K562 (cell line): ENCODE data around the gene PIGN. TPM values are rescaled to one million over a fixed set of nuclear protein-coding genes. Genes with fewer than 3 reads are reported as not detected.

Source experiments
- ATAC-seq: fragments of 200-7000 bp; cut with Tn5 transposase; 3 replicates; pipeline ENCODE4 v1.9.1; 2020; ENCODE audit warnings: moderate library complexity
- BruUV-seq: library from RNA; stranded (reverse); fragments of 400-500 nt; replicated peaks from 2 replicates; lab custom pipeline; 2021; lab: Mats Ljungman, UMichigan
- CTCF ChIA-PET: fragments of 300-600 bp; formaldehyde crosslinking; extraction: SDS; loops from one replicate; lab custom pipeline; 2021; ENCODE audit warnings: low intra/inter-chr PET ratio; lab: Yijun Ruan, JAX
- POLR2A ChIA-PET: fragments of 300-600, 350-650 bp; sonication (Branson Sonifier 250); formaldehyde crosslinking; extraction: SDS; loops from one replicate; lab custom pipeline; 2021; ENCODE audit warnings: antibody characterized with exemption, inconsistent platforms; lab: Yijun Ruan, JAX
- DNase-seq, 4 experiments: peaks; one replicate each; pipeline versions ENCODE4 v3.0.0 to v3.0.0-alpha.2; 2011 to 2018; ENCODE audit warnings: low spot score in 3 of 4, mixed read lengths in 3 of 4; ENCODE audit errors: extremely low read depth in 1 of 4
- FAIRE-seq: peaks from 2 replicates; lab custom pipeline; 2011; peaks lifted over from hg19 to GRCh38; lab: Jason Lieb, UNC
- H2AFZ ChIP-seq: 2 replicates; pipeline ENCODE4 v1.6.0; 2011; ENCODE audit warnings: low read depth, low read length, control low read depth, inconsistent platforms
- H3K27ac ChIP-seq: fragments of 200-600 bp; 3 replicates; pipeline ENCODE4 v1.8.0; 2011; ENCODE audit warnings: low read depth, mild to moderate bottlenecking, control low read depth, inconsistent platforms, low read length, moderate library complexity, mixed read lengths; ENCODE audit errors: extremely low read depth
- H3K27me3 ChIP-seq, 2 experiments: fragments of 300-600 bp in 1 of 2; 2 replicates in 1 of 2; 3 replicates in 1 of 2; pipeline versions ENCODE4 v1.6.0 to v1.8.0; 2011; ENCODE audit warnings: inconsistent platforms in 2 of 2, low read length in 2 of 2, mild to moderate bottlenecking in 1 of 2, mixed read lengths in 1 of 2, moderate library complexity in 1 of 2; ENCODE audit not compliant: control insufficient read depth in 2 of 2, insufficient read depth in 2 of 2
- H3K36me3 ChIP-seq: fragments of 300-600 bp; 3 replicates; pipeline ENCODE4 v1.8.0; 2011; ENCODE audit warnings: mild to moderate bottlenecking, low read length, inconsistent platforms; ENCODE audit not compliant: control insufficient read depth, insufficient read depth
- H3K4me1 ChIP-seq, 2 experiments: fragments of 200-600 bp in 1 of 2; replicated peaks in 1 of 2; 2 replicates in 1 of 2; 3 replicates in 1 of 2; pipeline versions ENCODE4 v1.5.1 to v1.8.0; 2011; ENCODE audit warnings: inconsistent platforms in 2 of 2, low read length in 2 of 2, mild to moderate bottlenecking in 1 of 2, mixed read lengths in 1 of 2, moderate library complexity in 1 of 2; ENCODE audit not compliant: control insufficient read depth in 2 of 2, insufficient read depth in 2 of 2
- H3K4me2 ChIP-seq: 2 replicates; pipeline ENCODE4 v1.6.1; 2011; ENCODE audit warnings: low read length, control low read depth, inconsistent platforms, mixed read lengths; ENCODE audit not compliant: insufficient read depth
- H3K4me3 ChIP-seq: fragments of 200-600 bp; sonication (generic), shearing (Covaris generic); 2 replicates; pipeline ENCODE4 v1.5.1; 2016; ENCODE audit warnings: control low read depth, inconsistent platforms
- H3K79me2 ChIP-seq: fragments of 200-600 bp; 3 replicates; pipeline ENCODE4 v1.8.0; 2011; ENCODE audit warnings: low read length, inconsistent platforms; ENCODE audit not compliant: control insufficient read depth, insufficient read depth
- H3K9ac ChIP-seq, 2 experiments: 2 replicates each; pipeline versions ENCODE4 v1.6.0 to v1.6.1; 2011; ENCODE audit warnings: low read depth in 2 of 2, low read length in 2 of 2, control low read depth in 1 of 2, inconsistent platforms in 1 of 2, mild to moderate bottlenecking in 1 of 2, mixed read lengths in 1 of 2; ENCODE audit not compliant: insufficient read depth in 1 of 2
- H3K9me1 ChIP-seq: one replicate; pipeline ENCODE4 v1.6.0; 2011; ENCODE audit warnings: inconsistent platforms, mild to moderate bottlenecking, low read length, moderate library complexity; ENCODE audit not compliant: control insufficient read depth, insufficient read depth
- H3K9me3 ChIP-seq: replicated peaks from 2 replicates; pipeline ENCODE4 v1.5.1; 2011; ENCODE audit warnings: low read depth, low read length, inconsistent platforms; ENCODE audit not compliant: control insufficient read depth, insufficient read depth
- H4K20me1 ChIP-seq: replicated peaks from 2 replicates; pipeline ENCODE4 v1.6.1; 2011; ENCODE audit warnings: low read length, inconsistent platforms, mixed read lengths; ENCODE audit not compliant: control insufficient read depth, insufficient read depth
- BMI1 ChIP-seq: fragments of 150-350 bp; IDR thresholded peaks from 2 replicates; pipeline ENCODE4 v1.6.1; 2014; ENCODE audit warnings: low read length
- CREM ChIP-seq: IDR thresholded peaks from 2 replicates; pipeline ENCODE4 v1.6.1; 2014; ENCODE audit warnings: antibody characterized with exemption, low read depth
- ETV1 ChIP-seq: fragments of 450-650 bp; conservative IDR thresholded peaks from 2 replicates; pipeline ENCODE4 v1.6.1; 2016; ENCODE audit warnings: missing genetic modification characterization, control low read depth, low read depth, missing compliant biosample characterization
- EZH2 ChIP-seq: IDR thresholded peaks from 2 replicates; pipeline ENCODE4 v1.6.1; 2012; ENCODE audit warnings: low read depth, mild to moderate bottlenecking, inconsistent platforms, low read length, borderline replicate concordance
- IFI16 ChIP-seq: fragments of 250-450 bp; sonication (Bioruptor Pico); IDR thresholded peaks from 2 replicates; pipeline ENCODE4 v2.1.2; 2022; ENCODE audit warnings: mild to moderate bottlenecking, inconsistent platforms
- MECOM ChIP-seq: fragments of 250-450 bp; sonication (Bioruptor Pico); IDR thresholded peaks from 2 replicates; pipeline ENCODE4 v1.8.0; 2022; ENCODE audit warnings: inconsistent platforms
- OTX1 ChIP-seq: fragments of 450-650 bp; formaldehyde crosslinking; IDR thresholded peaks from 2 replicates; pipeline ENCODE4 v1.4.0; 2022; ENCODE audit warnings: mild to moderate bottlenecking
- RCOR1 ChIP-seq, 2 experiments: IDR thresholded peaks; 2 replicates each; pipeline ENCODE4 v1.6.1; 2012; ENCODE audit warnings: low read depth in 2 of 2, low read length in 2 of 2, borderline replicate concordance in 1 of 2, improper control_type of control experiment in 1 of 2
- SMAD4 ChIP-seq: fragments of 250-450 bp; sonication (Bioruptor Pico); conservative IDR thresholded peaks from 2 replicates; pipeline ENCODE4 v1.8.0; 2021; ENCODE audit warnings: inconsistent platforms, mild to moderate bottlenecking, moderate library complexity
- TAF7 ChIP-seq: fragments of 450-650 bp; IDR thresholded peaks from 2 replicates; pipeline ENCODE4 v1.6.1; 2016; ENCODE audit warnings: missing genetic modification characterization, missing compliant biosample characterization
- TEAD1 ChIP-seq, 2 experiments: fragments of 450-650 bp in 1 of 2; sonication (generic) in 1 of 2; formaldehyde crosslinking; IDR thresholded peaks; 2 replicates each; pipeline versions ENCODE4 v1.4.0 to v1.8.0; 2020 to 2022; ENCODE audit warnings: mild to moderate bottlenecking in 2 of 2, missing genetic modification reagents in 1 of 2
- ZNF174 ChIP-seq: fragments of 250-450 bp; sonication (Bioruptor Pico); IDR thresholded peaks from 2 replicates; pipeline ENCODE4 v1.4.0; 2020; ENCODE audit warnings: mild to moderate bottlenecking
- ZNF239 ChIP-seq: fragments of 250-450 bp; sonication (Bioruptor Pico); IDR thresholded peaks from 2 replicates; pipeline ENCODE4 v1.4.0; 2020; ENCODE audit warnings: mild to moderate bottlenecking
- ZNF561 ChIP-seq: fragments of 450-650 bp; formaldehyde crosslinking; conservative IDR thresholded peaks from 2 replicates; pipeline ENCODE4 v1.4.0; 2020; ENCODE audit warnings: mild to moderate bottlenecking, moderate library complexity
- ZNF644 ChIP-seq: fragments of 200-800 bp; sonication (Bioruptor generic); IDR thresholded peaks from 2 replicates; pipeline ENCODE4 v1.6.1; 2016; ENCODE audit warnings: low read depth, missing genetic modification characterization, missing compliant biosample characterization
- ZNF766 ChIP-seq: fragments of 200-800 bp; sonication (Bioruptor generic); conservative IDR thresholded peaks from 2 replicates; pipeline ENCODE4 v1.6.1; 2016; ENCODE audit warnings: missing genetic modification characterization, missing compliant biosample characterization
- in situ Hi-C: fragments of 300-500 bp; cut with MboI; formaldehyde crosslinking; loops from 4 replicates; pipeline ENCODE4 v1.15.0; 2018; ENCODE audit warnings: inconsistent platforms, mixed read lengths
- intact Hi-C: fragments of 100-400 bp; cut with micrococcal nuclease; formaldehyde crosslinking; loops from 2 replicates; pipeline ENCODE4 v1.14.2; 2022
- polyA plus RNA-seq, 8 experiments: library from polyadenylated mRNA; depleted of rRNA in 4 of 8; stranded (reverse) in 5 of 8; unstranded in 3 of 8; fragments of >200 nt; fragmentation: Nextera tagmentation in 2 of 8; fragmentation: Illumina TruSeq in 1 of 8; extraction: Ambion mirVana in 2 of 8; extraction: Trizol in 1 of 8; gene quantifications; 2 replicates each; pipeline versions ENCODE4 v1.2.1 to v1.2.3, GENCODE V29; 2011 to 2014; ENCODE audit warnings: inconsistent platforms in 1 of 8, missing spikeins in 1 of 8
- total RNA-seq, 7 experiments: library from RNA; depleted of rRNA in 6 of 7; stranded (reverse); fragments of >200 nt in 6 of 7; fragmentation: Illumina TruSeq in 2 of 7; extraction: Trizol in 2 of 7; gene quantifications; 2 replicates each; pipeline versions ENCODE4 v1.2.1 to v1.2.3, GENCODE V29; 2011 to 2021; ENCODE audit warnings: low replicate concordance in 1 of 7
- TF ChIP-seq, protein P1 (sequence below): sonication (generic); formaldehyde crosslinking; IDR thresholded peaks from 2 replicates; pipeline ENCODE4 v1.8.1; 2023; ENCODE audit warnings: mild to moderate bottlenecking, missing genetic modification reagents
- TF ChIP-seq, protein P2 (sequence below): fragments of 450-650 bp; IDR thresholded peaks from 2 replicates; pipeline ENCODE4 v1.7.1; 2018; ENCODE audit warnings: mild to moderate bottlenecking, low read depth; ENCODE audit not compliant: partially characterized antibody
- TF ChIP-seq, protein P3 (sequence below): fragments of 250-450 bp; sonication (Bioruptor Pico); IDR thresholded peaks from 2 replicates; pipeline ENCODE4 v1.5.0; 2021; ENCODE audit warnings: mild to moderate bottlenecking, borderline replicate concordance

Gene PIGN
- total and polyA plus RNA-seq, 9 of the 15 experiments (the other 6 are each of a cell fraction or from before 2014, with no cell fraction given) = 9.9 to 25.6 (median 17.3) TPM

DNA sequence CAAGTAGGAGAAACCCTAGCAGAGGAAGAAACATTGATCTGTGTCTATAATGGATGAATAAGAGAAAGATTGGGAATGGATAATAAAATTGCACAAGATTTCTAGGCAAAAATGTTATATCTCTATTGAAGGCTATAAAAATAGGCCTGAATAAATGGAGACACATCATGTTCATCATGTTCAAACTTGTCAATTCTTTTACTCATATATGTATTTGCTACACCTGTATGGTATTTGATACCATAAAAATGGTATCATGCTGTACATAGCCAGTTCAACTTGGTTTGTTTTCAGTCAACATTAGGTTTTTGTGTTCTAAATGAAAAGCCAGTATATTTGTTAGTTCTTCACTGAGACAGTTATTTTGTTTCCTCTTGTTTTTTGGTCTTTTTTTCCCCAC, 161.9 kb downstream of the PIGN start:
- no peak overlapping the region for H3K27ac ChIP-seq
- H3K4me1 ChIP-seq = no peaks in the 10 kb centered on the region
- BruUV-seq = no TSS peak
- no peak for FAIRE-seq
- H2AFZ ChIP-seq = no peak overlapping the region
- no peak for DNase-seq
- H3K9me3 ChIP-seq = no peaks in the 10 kb centered on the region
- no peak overlapping the region for H3K4me2 ChIP-seq
- H3K36me3 ChIP-seq = no peaks in the 10 kb centered on the region
- no peaks in the 10 kb centered on the region for H3K9me1 ChIP-seq
- no peaks in the 10 kb centered on the region for H3K79me2 ChIP-seq
- ChIA-PET POLR2A (no interaction called here), CTCF (no interaction called here)
- no peaks in the 10 kb centered on the region for H4K20me1 ChIP-seq
- H3K27me3 ChIP-seq = no peaks in the 10 kb centered on the region
- H3K9ac ChIP-seq = no peak overlapping the region
- intact Hi-C loops (no loop called here), in situ Hi-C loops (no loop called here)
- ATAC-seq = no peak
- H3K4me3 ChIP-seq = no peak overlapping the region
- no peak for TF ChIP-seq IFI16 (CRISPR knock-in tag)
- no peak for TF ChIP-seq ZNF766 (CRISPR knock-in tag)
- TF ChIP-seq OTX1 (CRISPR knock-in tag) = no peak
- no peak for TF ChIP-seq EZH2
- TF ChIP-seq, protein P1, sequence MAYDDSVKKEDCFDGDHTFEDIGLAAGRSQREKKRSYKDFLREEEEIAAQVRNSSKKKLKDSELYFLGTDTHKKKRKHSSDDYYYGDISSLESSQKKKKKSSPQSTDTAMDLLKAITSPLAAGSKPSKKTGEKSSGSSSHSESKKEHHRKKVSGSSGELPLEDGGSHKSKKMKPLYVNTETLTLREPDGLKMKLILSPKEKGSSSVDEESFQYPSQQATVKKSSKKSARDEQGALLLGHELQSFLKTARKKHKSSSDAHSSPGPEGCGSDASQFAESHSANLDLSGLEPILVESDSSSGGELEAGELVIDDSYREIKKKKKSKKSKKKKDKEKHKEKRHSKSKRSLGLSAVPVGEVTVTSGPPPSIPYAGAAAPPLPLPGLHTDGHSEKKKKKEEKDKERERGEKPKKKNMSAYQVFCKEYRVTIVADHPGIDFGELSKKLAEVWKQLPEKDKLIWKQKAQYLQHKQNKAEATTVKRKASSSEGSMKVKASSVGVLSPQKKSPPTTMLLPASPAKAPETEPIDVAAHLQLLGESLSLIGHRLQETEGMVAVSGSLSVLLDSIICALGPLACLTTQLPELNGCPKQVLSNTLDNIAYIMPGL (CRISPR knock-in tag) = no peak
- TF ChIP-seq, protein P2, sequence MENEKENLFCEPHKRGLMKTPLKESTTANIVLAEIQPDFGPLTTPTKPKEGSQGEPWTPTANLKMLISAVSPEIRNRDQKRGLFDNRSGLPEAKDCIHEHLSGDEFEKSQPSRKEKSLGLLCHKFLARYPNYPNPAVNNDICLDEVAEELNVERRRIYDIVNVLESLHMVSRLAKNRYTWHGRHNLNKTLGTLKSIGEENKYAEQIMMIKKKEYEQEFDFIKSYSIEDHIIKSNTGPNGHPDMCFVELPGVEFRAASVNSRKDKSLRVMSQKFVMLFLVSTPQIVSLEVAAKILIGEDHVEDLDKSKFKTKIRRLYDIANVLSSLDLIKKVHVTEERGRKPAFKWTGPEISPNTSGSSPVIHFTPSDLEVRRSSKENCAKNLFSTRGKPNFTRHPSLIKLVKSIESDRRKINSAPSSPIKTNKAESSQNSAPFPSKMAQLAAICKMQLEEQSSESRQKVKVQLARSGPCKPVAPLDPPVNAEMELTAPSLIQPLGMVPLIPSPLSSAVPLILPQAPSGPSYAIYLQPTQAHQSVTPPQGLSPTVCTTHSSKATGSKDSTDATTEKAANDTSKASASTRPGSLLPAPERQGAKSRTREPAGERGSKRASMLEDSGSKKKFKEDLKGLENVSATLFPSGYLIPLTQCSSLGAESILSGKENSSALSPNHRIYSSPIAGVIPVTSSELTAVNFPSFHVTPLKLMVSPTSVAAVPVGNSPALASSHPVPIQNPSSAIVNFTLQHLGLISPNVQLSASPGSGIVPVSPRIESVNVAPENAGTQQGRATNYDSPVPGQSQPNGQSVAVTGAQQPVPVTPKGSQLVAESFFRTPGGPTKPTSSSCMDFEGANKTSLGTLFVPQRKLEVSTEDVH = no peak
- TF ChIP-seq ETV1 (tag) = no peak
- TF ChIP-seq CREM = no peak
- no peak for TF ChIP-seq ZNF174 (CRISPR knock-in tag)
- no peak for TF ChIP-seq SMAD4 (CRISPR knock-in tag)
- TF ChIP-seq MECOM (CRISPR knock-in tag) = no peak
- TF ChIP-seq TEAD1 (CRISPR knock-in tag; IDR thresholded peaks at IDR 0.05) = no peak
- TF ChIP-seq BMI1 = no peak
- no peak for TF ChIP-seq ZNF644 (tag)
- no peak for TF ChIP-seq TAF7
- TF ChIP-seq ZNF561 (CRISPR knock-in tag) = no peak
- no peak for TF ChIP-seq ZNF239 (CRISPR knock-in tag)
- TF ChIP-seq, protein P3, sequence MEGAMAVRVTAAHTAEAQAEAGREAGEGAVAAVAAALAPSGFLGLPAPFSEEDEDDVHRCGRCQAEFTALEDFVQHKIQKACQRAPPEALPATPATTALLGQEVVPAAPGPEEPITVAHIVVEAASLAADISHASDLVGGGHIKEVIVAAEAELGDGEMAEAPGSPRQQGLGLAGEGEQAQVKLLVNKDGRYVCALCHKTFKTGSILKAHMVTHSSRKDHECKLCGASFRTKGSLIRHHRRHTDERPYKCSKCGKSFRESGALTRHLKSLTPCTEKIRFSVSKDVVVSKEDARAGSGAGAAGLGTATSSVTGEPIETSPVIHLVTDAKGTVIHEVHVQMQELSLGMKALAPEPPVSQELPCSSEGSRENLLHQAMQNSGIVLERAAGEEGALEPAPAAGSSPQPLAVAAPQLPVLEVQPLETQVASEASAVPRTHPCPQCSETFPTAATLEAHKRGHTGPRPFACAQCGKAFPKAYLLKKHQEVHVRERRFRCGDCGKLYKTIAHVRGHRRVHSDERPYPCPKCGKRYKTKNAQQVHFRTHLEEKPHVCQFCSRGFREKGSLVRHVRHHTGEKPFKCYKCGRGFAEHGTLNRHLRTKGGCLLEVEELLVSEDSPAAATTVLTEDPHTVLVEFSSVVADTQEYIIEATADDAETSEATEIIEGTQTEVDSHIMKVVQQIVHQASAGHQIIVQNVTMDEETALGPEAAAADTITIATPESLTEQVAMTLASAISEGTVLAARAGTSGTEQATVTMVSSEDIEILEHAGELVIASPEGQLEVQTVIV (CRISPR knock-in tag) = no peak
- TF ChIP-seq RCOR1 (IDR thresholded peaks at IDR 0.05; ENCODE audit: borderline replicate concordance in 1 of 2, low read depth in 2 of 2, low read length in 2 of 2) = no peak
